WTC11 (cell line): Measurements from ENCODE around the gene DHRS7B. TPM values are rescaled to one million over a fixed set of nuclear protein-coding genes. Genes with fewer than 3 reads are reported as not detected.
A peak's percentile ranks its signal among the peaks of the same experiment; 100 is the strongest.

Experiments used
- ATAC-seq: fragments of 200-7000 bp; cut with Tn5 transposase; 2 replicates; pipeline ENCODE4 v1.10.0; 2021; ENCODE audit warnings: mild to moderate bottlenecking, moderate library complexity
- CTCF ChIA-PET: fragments of 300-600 bp; sonication (Branson Sonifier 250); formaldehyde crosslinking; loops from one replicate; lab custom pipeline; 2021; ENCODE audit warnings: antibody characterized with exemption; lab: Charles Lee
- POLR2A ChIA-PET: fragments of 350-600 bp; sonication (Branson Sonifier 250); formaldehyde crosslinking; loops from one replicate; lab custom pipeline; 2021; ENCODE audit warnings: antibody characterized with exemption; lab: Charles Lee
- DNase-seq: peaks from one replicate; pipeline ENCODE4 v3.0.0; 2021; ENCODE audit warnings: low spot score
- H3K27ac Mint-ChIP-seq: 2 replicates; pipeline ENCODE4 v1.8.0; 2021; ENCODE audit warnings: mixed read lengths
- H3K27me3 Mint-ChIP-seq: 2 replicates; pipeline ENCODE4 v1.8.0; 2021; ENCODE audit warnings: low read depth, mild to moderate bottlenecking, moderate library complexity, mixed read lengths
- H3K36me3 Mint-ChIP-seq: 2 replicates; pipeline ENCODE4 v1.8.0; 2021; ENCODE audit warnings: mixed read lengths
- H3K4me1 Mint-ChIP-seq: 2 replicates; pipeline ENCODE4 v1.8.0; 2022; ENCODE audit warnings: mixed read lengths
- H3K4me3 Mint-ChIP-seq: 2 replicates; pipeline ENCODE4 v1.8.0; 2021; ENCODE audit warnings: mild to moderate bottlenecking, moderate library complexity, mixed read lengths
- H3K9me3 Mint-ChIP-seq: 2 replicates; pipeline ENCODE4 v1.8.0; 2021; ENCODE audit warnings: mixed read lengths
- ATF1 ChIP-seq: sonication (generic); formaldehyde crosslinking; IDR thresholded peaks from 2 replicates; pipeline ENCODE4 v1.8.1; 2023; ENCODE audit warnings: mild to moderate bottlenecking, moderate library complexity, missing genetic modification reagents
- FOXK1 ChIP-seq: sonication (generic); formaldehyde crosslinking; IDR thresholded peaks from 2 replicates; pipeline ENCODE4 v1.8.0; 2022; ENCODE audit warnings: mild to moderate bottlenecking, moderate library complexity, missing genetic modification reagents
- HMGA2 ChIP-seq: fragments of 250-450 bp; sonication (Bioruptor Pico); IDR thresholded peaks from 2 replicates; pipeline ENCODE4 v1.4.0; 2021; ENCODE audit warnings: mild to moderate bottlenecking, moderate library complexity
- IRF1 ChIP-seq: sonication (generic); formaldehyde crosslinking; IDR thresholded peaks from 2 replicates; pipeline ENCODE4 v1.8.0; 2023; ENCODE audit warnings: missing genetic modification reagents
- NFATC4 ChIP-seq: fragments of 250-450 bp; sonication (Bioruptor Pico); IDR thresholded peaks from 2 replicates; pipeline ENCODE4 v1.9.0; 2021; ENCODE audit warnings: mild to moderate bottlenecking
- NFYB ChIP-seq: sonication (generic); formaldehyde crosslinking; conservative IDR thresholded peaks from 2 replicates; pipeline ENCODE4 v1.8.0; 2022; ENCODE audit warnings: low read depth, missing genetic modification reagents
- NR1H2 ChIP-seq: sonication (generic); formaldehyde crosslinking; IDR thresholded peaks from 2 replicates; pipeline ENCODE4 v1.9.0; 2021; ENCODE audit warnings: mild to moderate bottlenecking, moderate library complexity, missing genetic modification reagents
- PREB ChIP-seq: sonication (generic); formaldehyde crosslinking; IDR thresholded peaks from 2 replicates; pipeline ENCODE4 v1.8.1; 2022; ENCODE audit warnings: mild to moderate bottlenecking, missing genetic modification reagents, moderate library complexity, borderline replicate concordance
- RELA ChIP-seq: sonication (generic); formaldehyde crosslinking; IDR thresholded peaks from 2 replicates; pipeline ENCODE4 v1.8.1; 2022; ENCODE audit warnings: missing genetic modification reagents, mild to moderate bottlenecking, borderline replicate concordance
- SMAD4 ChIP-seq: sonication (generic); formaldehyde crosslinking; IDR thresholded peaks from 2 replicates; pipeline ENCODE4 v1.8.0; 2022; ENCODE audit warnings: mild to moderate bottlenecking, missing genetic modification reagents
- TP53 ChIP-seq: sonication (generic); formaldehyde crosslinking; IDR thresholded peaks from 2 replicates; pipeline ENCODE4 v1.8.1; 2023; ENCODE audit warnings: mild to moderate bottlenecking, missing genetic modification reagents
- ZNF263 ChIP-seq: sonication (generic); formaldehyde crosslinking; IDR thresholded peaks from 2 replicates; pipeline ENCODE4 v1.8.1; 2022; ENCODE audit warnings: low read depth, mild to moderate bottlenecking, moderate library complexity, missing genetic modification reagents
- ZNF416 ChIP-seq: fragments of 250-450 bp; sonication (Bioruptor Pico); IDR thresholded peaks from 2 replicates; pipeline ENCODE4 v1.9.0; 2021; ENCODE audit warnings: mild to moderate bottlenecking, inconsistent platforms
- ZNF425 ChIP-seq: fragments of 250-450 bp; sonication (Bioruptor Pico); conservative IDR thresholded peaks from 2 replicates; pipeline ENCODE4 v1.9.0; 2021; ENCODE audit warnings: mild to moderate bottlenecking
- ZNF532 ChIP-seq: fragments of 250-450 bp; sonication (Bioruptor Pico); IDR thresholded peaks from 2 replicates; pipeline ENCODE4 v1.9.0; 2021; ENCODE audit warnings: mild to moderate bottlenecking, borderline replicate concordance
- total RNA-seq: library from RNA; stranded (reverse); gene quantifications from 3 replicates; pipeline ENCODE4 v1.2.3, GENCODE V29; 2021
- TF ChIP-seq, protein P1 (sequence below): sonication (generic); formaldehyde crosslinking; IDR thresholded peaks from 2 replicates; pipeline ENCODE4 v1.8.0; 2023; ENCODE audit warnings: mild to moderate bottlenecking, missing genetic modification reagents
- TF ChIP-seq, protein P2 (sequence below): fragments of 250-450 bp; sonication (Bioruptor Pico); IDR thresholded peaks from 2 replicates; pipeline ENCODE4 v1.9.0; 2021; ENCODE audit warnings: mild to moderate bottlenecking

DHRS7B gene
- total RNA-seq, 1 experiment from 2014 or later: 15.6 TPM

DNA sequence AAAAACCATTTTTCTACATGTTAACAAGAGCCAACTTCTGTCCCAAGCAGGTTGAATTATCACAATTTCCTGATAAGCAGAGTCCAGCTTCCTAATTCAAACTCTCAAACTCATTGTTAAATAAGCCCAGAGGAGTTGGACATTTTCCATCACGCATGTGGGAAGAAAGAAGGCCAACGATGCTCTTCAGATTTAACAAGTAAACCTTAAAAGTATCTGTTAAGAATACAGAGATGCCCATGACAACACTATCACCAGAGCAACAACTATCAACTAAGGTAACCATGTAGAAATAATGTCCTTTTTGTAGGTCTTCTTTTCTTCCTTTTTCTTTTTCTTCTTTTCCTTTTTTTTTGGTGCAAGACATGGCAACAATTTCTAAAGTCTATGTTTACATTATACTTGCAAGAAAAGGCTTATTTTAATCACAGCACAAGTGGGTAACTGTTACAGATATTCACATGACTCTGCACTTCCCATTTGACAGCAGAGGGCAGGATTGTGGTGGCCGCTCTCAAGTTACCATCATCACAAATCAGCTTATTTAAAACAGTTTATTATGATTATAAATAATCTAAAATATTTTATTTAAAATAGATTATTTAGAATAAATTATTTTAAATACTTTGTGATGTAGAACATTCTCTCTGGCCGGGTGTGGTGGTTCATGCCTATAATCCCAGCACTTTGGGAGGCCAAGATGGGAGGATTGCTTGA is 35.7 kb upstream of the DHRS7B start:
- Mint-ChIP-seq H3K4me3 (no peak overlapping the region), H3K36me3 (no peaks in the 10 kb centered on the region)
- CTCF ChIA-PET: interaction anchor here (0.6 to 2.8 kb wide), 3 partner anchors 8 to 344 kb away, joined by 3 to 10 read pairs (median 6); partner anchors contain the start of gene USP22
- TF ChIP-seq RELA (CRISPR knock-in tag) (no peak), HMGA2 (CRISPR knock-in tag) (peak; percentile 73; the same call in 1 of the 2 replicates)
- TF ChIP-seq, all 79 proteins: peak for 1
- Mint-ChIP-seq H3K4me1 (peaks cover 2% of the 10 kb centered on the region), H3K9me3 (peaks cover 6% of the 10 kb centered on the region; the same call in 1 of the 2 replicates), H3K27ac (no peak overlapping the region), H3K27me3 (no peaks in the 10 kb centered on the region)
- no peak for DNase-seq
- ATAC-seq: no peak
- POLR2A ChIA-PET: no interaction called here

- TF ChIP-seq FOXK1 (CRISPR knock-in tag): no peak
- no peak for TF ChIP-seq NR1H2 (CRISPR knock-in tag)
- no peak for TF ChIP-seq ZNF416
- TF ChIP-seq, all 79 proteins: peak for 0
- no peak overlapping the region for H3K27ac Mint-ChIP-seq
- no peak overlapping the region for H3K4me3 Mint-ChIP-seq
- ATAC-seq (no peak), DNase-seq (no peak)
- peaks cover 6% of the 10 kb centered on the region; the same call in 1 of the 2 replicates for H3K9me3 Mint-ChIP-seq
- ChIA-PET POLR2A (no interaction called here), CTCF (interaction anchor here (1.1 to 1.8 kb wide), 2 partner anchors 25 to 51 kb away, joined by 6 to 7 read pairs; no protein-coding TSS in a partner anchor)
- no peaks in the 10 kb centered on the region for H3K36me3 Mint-ChIP-seq
- H3K27me3 Mint-ChIP-seq: no peaks in the 10 kb centered on the region
- peaks cover 2% of the 10 kb centered on the region; the same call in 1 of the 2 replicates for H3K4me1 Mint-ChIP-seq
These were observed 32.5 kb upstream of the DHRS7B start for GRCh38 chr17:21094298-21094704.

- Mint-ChIP-seq H3K36me3 (no peaks in the 10 kb centered on the region), H3K27ac (no peak overlapping the region), H3K4me1 (peaks cover 2% of the 10 kb centered on the region; the same call in 1 of the 2 replicates), H3K9me3 (peaks cover 6% of the 10 kb centered on the region; the same call in 1 of the 2 replicates), H3K27me3 (no peaks in the 10 kb centered on the region), H3K4me3 (no peak overlapping the region)
- ATAC-seq (peak; percentile 19), DNase-seq (no peak)
- TF ChIP-seq TP53 (CRISPR knock-in tag): no peak
- TF ChIP-seq ZNF532 (CRISPR knock-in tag): no peak
- TF ChIP-seq, protein P1, sequence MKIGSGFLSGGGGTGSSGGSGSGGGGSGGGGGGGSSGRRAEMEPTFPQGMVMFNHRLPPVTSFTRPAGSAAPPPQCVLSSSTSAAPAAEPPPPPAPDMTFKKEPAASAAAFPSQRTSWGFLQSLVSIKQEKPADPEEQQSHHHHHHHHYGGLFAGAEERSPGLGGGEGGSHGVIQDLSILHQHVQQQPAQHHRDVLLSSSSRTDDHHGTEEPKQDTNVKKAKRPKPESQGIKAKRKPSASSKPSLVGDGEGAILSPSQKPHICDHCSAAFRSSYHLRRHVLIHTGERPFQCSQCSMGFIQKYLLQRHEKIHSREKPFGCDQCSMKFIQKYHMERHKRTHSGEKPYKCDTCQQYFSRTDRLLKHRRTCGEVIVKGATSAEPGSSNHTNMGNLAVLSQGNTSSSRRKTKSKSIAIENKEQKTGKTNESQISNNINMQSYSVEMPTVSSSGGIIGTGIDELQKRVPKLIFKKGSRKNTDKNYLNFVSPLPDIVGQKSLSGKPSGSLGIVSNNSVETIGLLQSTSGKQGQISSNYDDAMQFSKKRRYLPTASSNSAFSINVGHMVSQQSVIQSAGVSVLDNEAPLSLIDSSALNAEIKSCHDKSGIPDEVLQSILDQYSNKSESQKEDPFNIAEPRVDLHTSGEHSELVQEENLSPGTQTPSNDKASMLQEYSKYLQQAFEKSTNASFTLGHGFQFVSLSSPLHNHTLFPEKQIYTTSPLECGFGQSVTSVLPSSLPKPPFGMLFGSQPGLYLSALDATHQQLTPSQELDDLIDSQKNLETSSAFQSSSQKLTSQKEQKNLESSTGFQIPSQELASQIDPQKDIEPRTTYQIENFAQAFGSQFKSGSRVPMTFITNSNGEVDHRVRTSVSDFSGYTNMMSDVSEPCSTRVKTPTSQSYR (CRISPR knock-in tag): no peak
- TF ChIP-seq NFYB (CRISPR knock-in tag): no peak
- TF ChIP-seq, protein P2, sequence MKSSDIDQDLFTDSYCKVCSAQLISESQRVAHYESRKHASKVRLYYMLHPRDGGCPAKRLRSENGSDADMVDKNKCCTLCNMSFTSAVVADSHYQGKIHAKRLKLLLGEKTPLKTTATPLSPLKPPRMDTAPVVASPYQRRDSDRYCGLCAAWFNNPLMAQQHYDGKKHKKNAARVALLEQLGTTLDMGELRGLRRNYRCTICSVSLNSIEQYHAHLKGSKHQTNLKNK: no peak
- TF ChIP-seq ZNF425 (CRISPR knock-in tag): no peak
- TF ChIP-seq PREB (CRISPR knock-in tag): no peak
- no peak for TF ChIP-seq ATF1
- TF ChIP-seq IRF1 (CRISPR knock-in tag): no peak
- no peak for TF ChIP-seq NFATC4 (CRISPR knock-in tag)
- no peak for TF ChIP-seq SMAD4 (CRISPR knock-in tag)
- TF ChIP-seq ZNF263 (CRISPR knock-in tag): no peak
- ChIA-PET POLR2A (interaction anchor here (0.7 kb wide), 1 partner anchor 285 kb away, joined by 8 read pairs; no protein-coding TSS in a partner anchor), CTCF (interaction anchor here (0.9 to 1.8 kb wide), 3 partner anchors 9 to 52 kb away, joined by 3 to 7 read pairs (median 6); no protein-coding TSS in a partner anchor)
These were observed 31.0 kb upstream of the DHRS7B start for GRCh38 chr17:21095735-21096134.
